ENCODE results near the gene ZNF32. TPM values are rescaled to one million over a fixed set of nuclear protein-coding genes. Genes with fewer than 3 reads are reported as not detected.

ZNF32 gene
- polyA plus RNA-seq, 1 donor from 2014 or later: 162 TPM

GRCh38 chr10:43667317-43667731 lies 18.6 kb upstream of the ZNF32 start:
- Histone ChIP-seq H3K27ac (ENCODE audit: low read length) (no peak overlapping the region), H4K20me1 (ENCODE audit: insufficient read depth) (no peaks in the 10 kb centered on the region), H3K9ac (ENCODE audit: low read length) (no peak overlapping the region), H3K79me2 (replicated peaks; ENCODE audit: insufficient read depth, low read length) (no peaks in the 10 kb centered on the region), H3K4me2 (ENCODE audit: low read length) (no peak overlapping the region), H2AFZ (ENCODE audit: low read depth, low read length) (no peak overlapping the region), H3F3A (ENCODE audit: insufficient read depth, low read length, poor library complexity, severe bottlenecking) (no peaks in the 10 kb centered on the region), H3K4me3 (ENCODE audit: low read length) (no peak overlapping the region), H3K36me3 (ENCODE audit: insufficient read depth, low read length) (no peaks in the 10 kb centered on the region), H3K9me2 (ENCODE audit: insufficient read depth, low read length) (no peaks in the 10 kb centered on the region), H3K9me3 (ENCODE audit: low read length) (peaks cover 3% of the 10 kb centered on the region), H3K27me3 (ENCODE audit: insufficient read depth, low read depth, low read length) (peaks cover 3% of the 10 kb centered on the region)
- TF ChIP-seq EZH2 (IDR thresholded peaks at IDR 0.05; ENCODE audit: borderline replicate concordance, insufficient read depth, low read length, poor library complexity, severe bottlenecking) (no peak), REST (IDR thresholded peaks at IDR 0.05; ENCODE audit: borderline replicate concordance) (no peak), RAD21 (conservative IDR thresholded peaks at IDR 0.05) (no peak), POLR2AphosphoS5 (IDR thresholded peaks at IDR 0.05) (no peak), EP300 (conservative IDR thresholded peaks at IDR 0.05; ENCODE audit: poor library complexity, severe bottlenecking) (no peak), SMC3 (conservative IDR thresholded peaks at IDR 0.05; ENCODE audit: poor library complexity) (no peak)

GRCh38 chr10:43666552-43666951 lies 17.9 kb upstream of the ZNF32 start:
- Histone ChIP-seq H3K27ac (ENCODE audit: low read length) (no peak overlapping the region), H4K20me1 (ENCODE audit: insufficient read depth) (no peaks in the 10 kb centered on the region), H3K4me2 (ENCODE audit: low read length) (no peak overlapping the region), H3F3A (ENCODE audit: insufficient read depth, low read length, poor library complexity, severe bottlenecking) (no peaks in the 10 kb centered on the region), H3K36me3 (ENCODE audit: insufficient read depth, low read length) (no peaks in the 10 kb centered on the region), H3K27me3 (ENCODE audit: insufficient read depth, low read depth, low read length) (peaks cover 3% of the 10 kb centered on the region), H3K79me2 (replicated peaks; ENCODE audit: insufficient read depth, low read length) (no peaks in the 10 kb centered on the region), H3K9me3 (ENCODE audit: low read length) (peaks cover 3% of the 10 kb centered on the region), H3K9ac (ENCODE audit: low read length) (no peak overlapping the region), H3K9me2 (ENCODE audit: insufficient read depth, low read length) (no peaks in the 10 kb centered on the region), H3K4me3 (ENCODE audit: low read length) (no peak overlapping the region), H2AFZ (ENCODE audit: low read depth, low read length) (no peak overlapping the region)
- TF ChIP-seq EP300 (conservative IDR thresholded peaks at IDR 0.05; ENCODE audit: poor library complexity, severe bottlenecking): no peak
- no peak for TF ChIP-seq POLR2AphosphoS5 (IDR thresholded peaks at IDR 0.05)
- TF ChIP-seq TAF1 (IDR thresholded peaks at IDR 0.05; ENCODE audit: low read depth): no peak
- TF ChIP-seq REST (IDR thresholded peaks at IDR 0.05; ENCODE audit: borderline replicate concordance): no peak
- TF ChIP-seq, protein P1, sequence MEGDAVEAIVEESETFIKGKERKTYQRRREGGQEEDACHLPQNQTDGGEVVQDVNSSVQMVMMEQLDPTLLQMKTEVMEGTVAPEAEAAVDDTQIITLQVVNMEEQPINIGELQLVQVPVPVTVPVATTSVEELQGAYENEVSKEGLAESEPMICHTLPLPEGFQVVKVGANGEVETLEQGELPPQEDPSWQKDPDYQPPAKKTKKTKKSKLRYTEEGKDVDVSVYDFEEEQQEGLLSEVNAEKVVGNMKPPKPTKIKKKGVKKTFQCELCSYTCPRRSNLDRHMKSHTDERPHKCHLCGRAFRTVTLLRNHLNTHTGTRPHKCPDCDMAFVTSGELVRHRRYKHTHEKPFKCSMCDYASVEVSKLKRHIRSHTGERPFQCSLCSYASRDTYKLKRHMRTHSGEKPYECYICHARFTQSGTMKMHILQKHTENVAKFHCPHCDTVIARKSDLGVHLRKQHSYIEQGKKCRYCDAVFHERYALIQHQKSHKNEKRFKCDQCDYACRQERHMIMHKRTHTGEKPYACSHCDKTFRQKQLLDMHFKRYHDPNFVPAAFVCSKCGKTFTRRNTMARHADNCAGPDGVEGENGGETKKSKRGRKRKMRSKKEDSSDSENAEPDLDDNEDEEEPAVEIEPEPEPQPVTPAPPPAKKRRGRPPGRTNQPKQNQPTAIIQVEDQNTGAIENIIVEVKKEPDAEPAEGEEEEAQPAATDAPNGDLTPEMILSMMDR (IDR thresholded peaks at IDR 0.05; ENCODE audit: poor library complexity, severe bottlenecking): no peak

Measured in neural cell (in vitro differentiated cells).